ENCODE results near the gene SPDYC.
A peak's percentile ranks its signal among the peaks of the same experiment; 100 is the strongest.
"Not testable (repeated sequence)": the region's sequence is repeated elsewhere in the genome, so short reads cannot be mapped to it uniquely, and the experiment has no call there.

SPDYC gene

DNA sequence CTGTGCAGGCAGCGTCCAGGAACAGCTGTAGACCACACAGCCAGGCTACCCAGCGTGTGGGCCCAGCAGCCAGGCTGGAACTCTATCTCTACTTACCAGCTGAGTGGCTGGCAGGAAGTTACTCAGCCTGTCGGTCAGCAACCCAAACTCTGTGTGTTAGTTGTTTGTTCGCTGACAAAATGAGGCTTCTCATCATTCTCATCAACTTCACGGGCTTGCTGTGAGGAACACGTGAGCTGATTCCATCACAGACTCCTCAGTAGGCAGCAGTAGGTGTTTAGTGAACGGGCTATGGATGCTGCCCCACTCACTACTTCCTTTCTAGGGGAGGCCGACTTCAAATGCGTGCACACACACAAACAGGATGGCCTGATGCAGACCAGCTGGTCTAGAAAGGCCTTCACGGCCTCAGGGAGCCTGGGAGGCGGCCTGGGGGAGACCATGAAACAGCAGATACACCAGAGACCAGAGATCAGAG lies 830 bp upstream of the SPDYC start:
- Mint-ChIP-seq H3K27ac (peak overlapping the region in 1 of 3 experiments; percentile 62), H3K36me3 (ENCODE audit: low read depth) (no peaks in the 10 kb centered on the region), H3K27me3 (ENCODE audit: low read depth) (peaks cover 6% of the 10 kb centered on the region), H3K9me3 (no peaks in the 10 kb centered on the region), H3K4me3 (no peak overlapping the region), H3K4me1 (peaks cover 7% of the 10 kb centered on the region)
- TF ChIP-seq, protein P1, sequence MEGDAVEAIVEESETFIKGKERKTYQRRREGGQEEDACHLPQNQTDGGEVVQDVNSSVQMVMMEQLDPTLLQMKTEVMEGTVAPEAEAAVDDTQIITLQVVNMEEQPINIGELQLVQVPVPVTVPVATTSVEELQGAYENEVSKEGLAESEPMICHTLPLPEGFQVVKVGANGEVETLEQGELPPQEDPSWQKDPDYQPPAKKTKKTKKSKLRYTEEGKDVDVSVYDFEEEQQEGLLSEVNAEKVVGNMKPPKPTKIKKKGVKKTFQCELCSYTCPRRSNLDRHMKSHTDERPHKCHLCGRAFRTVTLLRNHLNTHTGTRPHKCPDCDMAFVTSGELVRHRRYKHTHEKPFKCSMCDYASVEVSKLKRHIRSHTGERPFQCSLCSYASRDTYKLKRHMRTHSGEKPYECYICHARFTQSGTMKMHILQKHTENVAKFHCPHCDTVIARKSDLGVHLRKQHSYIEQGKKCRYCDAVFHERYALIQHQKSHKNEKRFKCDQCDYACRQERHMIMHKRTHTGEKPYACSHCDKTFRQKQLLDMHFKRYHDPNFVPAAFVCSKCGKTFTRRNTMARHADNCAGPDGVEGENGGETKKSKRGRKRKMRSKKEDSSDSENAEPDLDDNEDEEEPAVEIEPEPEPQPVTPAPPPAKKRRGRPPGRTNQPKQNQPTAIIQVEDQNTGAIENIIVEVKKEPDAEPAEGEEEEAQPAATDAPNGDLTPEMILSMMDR (IDR thresholded peaks at IDR 0.05; ENCODE audit: unreplicated experiment in 3 of 3) = no peak

DNA sequence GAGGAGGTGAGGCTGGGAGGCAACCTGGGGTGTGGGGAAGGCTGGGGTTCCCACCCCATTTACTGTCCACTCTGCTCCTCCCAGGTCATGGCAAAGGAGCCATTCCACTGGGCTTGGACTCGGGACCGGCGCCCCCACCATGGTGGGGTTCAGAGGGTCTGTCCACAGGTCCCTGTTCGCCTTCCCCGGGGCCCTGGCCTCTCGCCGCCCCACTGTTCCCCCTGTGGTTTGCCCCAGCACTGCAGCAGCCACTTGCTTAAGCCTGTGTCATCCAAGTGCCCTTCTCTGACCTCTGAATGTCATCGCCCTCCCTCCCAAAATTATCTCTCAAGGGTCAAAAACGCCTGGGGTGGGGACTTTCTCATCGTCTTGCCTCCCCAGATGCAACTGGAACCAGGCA lies 2.6 kb downstream of the SPDYC start:
- H3K36me3 Mint-ChIP-seq (ENCODE audit: low read depth) = no peaks in the 10 kb centered on the region
- peaks cover 3% of the 10 kb centered on the region for H3K27me3 Mint-ChIP-seq (ENCODE audit: low read depth)
- no peak overlapping the region for H3K27ac Mint-ChIP-seq
- TF ChIP-seq, protein P1 (IDR thresholded peaks at IDR 0.05; ENCODE audit: unreplicated experiment in 3 of 3) = no peak
- H3K4me1 Mint-ChIP-seq = peaks cover 7% of the 10 kb centered on the region
- H3K4me3 Mint-ChIP-seq = no peak overlapping the region
- no peaks in the 10 kb centered on the region for H3K9me3 Mint-ChIP-seq

GRCh38 chr11:65174571-65175010 lies 4.6 kb downstream of the SPDYC start:
- H3K27me3 Mint-ChIP-seq (ENCODE audit: low read depth) = peaks cover 12% of the 10 kb centered on the region
- H3K4me1 Mint-ChIP-seq; H3K4me3 Mint-ChIP-seq; H3K9me3 Mint-ChIP-seq; H3K36me3 Mint-ChIP-seq (ENCODE audit: low read depth); H3K27ac Mint-ChIP-seq: not testable (repeated sequence)

GRCh38 chr11:65180877-65181568 lies 11.0 kb downstream of the SPDYC start:
- Mint-ChIP-seq H3K9me3 (no peaks in the 10 kb centered on the region), H3K27ac (peak overlapping the region; percentile 54 to 79 (median 78)), H3K4me1 (peaks cover 11% of the 10 kb centered on the region), H3K27me3 (ENCODE audit: low read depth) (peaks cover 12% of the 10 kb centered on the region), H3K36me3 (ENCODE audit: low read depth) (peaks cover 8% of the 10 kb centered on the region), H3K4me3 (peak overlapping the region; percentile 84 to 92 (median 91))
- TF ChIP-seq, protein P1 (IDR thresholded peaks at IDR 0.05; ENCODE audit: unreplicated experiment in 3 of 3) = peak; percentile 62 to 77 (median 64)

DNA sequence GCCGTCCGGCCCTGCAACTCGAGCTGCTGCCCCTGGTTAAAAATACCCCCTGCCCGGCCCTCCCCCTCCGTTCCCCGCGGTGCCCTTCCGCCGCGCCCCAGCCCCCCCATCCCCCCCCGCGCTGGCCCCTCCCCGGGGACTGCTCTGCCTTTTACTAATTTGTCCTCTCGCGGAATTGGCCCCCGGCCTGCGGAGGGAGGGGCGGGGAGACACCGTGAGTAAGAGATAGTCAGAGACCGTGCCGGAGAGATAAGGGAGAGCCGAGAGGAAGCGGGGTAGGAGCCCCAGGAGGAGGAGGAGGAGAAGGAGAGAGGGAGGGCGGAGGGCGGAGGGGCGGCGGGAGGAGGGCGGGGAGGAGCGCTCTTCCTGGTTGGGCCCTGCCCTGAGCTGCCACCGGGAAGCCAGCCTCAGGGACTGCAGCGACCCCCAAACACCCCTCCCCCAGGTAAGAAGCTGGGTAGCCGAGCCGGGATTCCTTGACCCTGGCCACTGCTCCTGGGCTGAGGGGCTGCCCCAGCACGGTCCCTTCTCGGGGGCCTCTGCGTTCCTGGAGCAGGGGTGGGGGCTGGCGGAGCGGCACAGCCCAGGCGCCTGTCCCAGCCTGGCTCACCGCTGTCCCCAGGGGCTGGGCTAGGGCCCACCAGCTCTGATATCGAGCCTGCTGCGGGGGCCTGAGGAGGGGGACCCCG lies 11.7 kb downstream of the SPDYC start, which contains the start of gene CAPN1:
TSS of gene CAPN1 (plus strand) at position 360 of the 689 bp plus-strand sequence. CDS start 774 bp downstream, outside the sequence.
- peak within 1 kb of the TSS; percentile 70 to 96 (median 95) for H3K27ac Mint-ChIP-seq
- H3K4me1 Mint-ChIP-seq = peaks cover 11% of the 10 kb centered on the region
- peaks cover 12% of the 10 kb centered on the region for H3K27me3 Mint-ChIP-seq (ENCODE audit: low read depth)
- H3K9me3 Mint-ChIP-seq = no peaks in the 10 kb centered on the region
- TF ChIP-seq, protein P1 (IDR thresholded peaks at IDR 0.05; ENCODE audit: unreplicated experiment in 3 of 3) = no peak
- H3K36me3 Mint-ChIP-seq (ENCODE audit: low read depth) = peaks cover 14% of the 10 kb centered on the region
- peak within 1 kb of the TSS; percentile 90 to 94 (median 91) for H3K4me3 Mint-ChIP-seq
